ENCODE data around the gene AASS.
A peak's percentile ranks its signal among the peaks of the same experiment; 100 is the strongest.

AASS gene

GRCh38 chr7:122118757-122119156, 25.3 kb downstream of the AASS start:
- no peak for DNase-seq (ENCODE audit: low read depth in 2 of 2)

GRCh38 chr7:122103064-122103463, 41.0 kb downstream of the AASS start:
- DNase-seq (ENCODE audit: low read depth in 2 of 2) = no peak

- DNase-seq (ENCODE audit: low read depth in 2 of 2) = no peak
Measured at GRCh38 chr7:122100021-122100420, 44.0 kb downstream of the AASS start.

GRCh38 chr7:122095642-122096041, 48.4 kb downstream of the AASS start:
- DNase-seq (ENCODE audit: low read depth in 2 of 2) = no peak

GRCh38 chr7:122094549-122094948, 49.5 kb downstream of the AASS start:
- DNase-seq (ENCODE audit: low read depth in 2 of 2) = no peak

- DNase-seq (ENCODE audit: low read depth in 2 of 2) = peak; percentile 11 to 53
Measured at GRCh38 chr7:122092964-122093797, 50.9 kb downstream of the AASS start.

- DNase-seq (ENCODE audit: low read depth in 2 of 2) = no peak
Measured at GRCh38 chr7:122082670-122083069, 61.4 kb downstream of the AASS start.

GRCh38 chr7:122082160-122082559, 61.9 kb downstream of the AASS start:
- no peak for DNase-seq (ENCODE audit: low read depth in 2 of 2)

- no peak for DNase-seq (ENCODE audit: low read depth in 2 of 2)
Measured at GRCh38 chr7:122073635-122074034, 70.4 kb downstream of the AASS start.

GRCh38 chr7:122072924-122073599, 71.0 kb downstream of the AASS start:
- no peak for DNase-seq (ENCODE audit: low read depth in 2 of 2)

GRCh38 chr7:122072272-122072671, 71.8 kb downstream of the AASS start:
- DNase-seq (ENCODE audit: low read depth in 2 of 2) = no peak

GRCh38 chr7:122070834-122071233, 73.2 kb downstream of the AASS start:
- DNase-seq (ENCODE audit: low read depth in 2 of 2) = no peak

GRCh38 chr7:122070062-122070461, 74.0 kb downstream of the AASS start:
- DNase-seq (ENCODE audit: low read depth in 2 of 2) = no peak

GRCh38 chr7:122068999-122069398, 75.0 kb downstream of the AASS start:
- DNase-seq (ENCODE audit: low read depth in 2 of 2) = no peak

GRCh38 chr7:122068046-122068445, 76.0 kb downstream of the AASS start:
- DNase-seq (ENCODE audit: low read depth in 2 of 2) = no peak

- DNase-seq (ENCODE audit: low read depth in 2 of 2) = no peak
Measured at GRCh38 chr7:122067077-122067476, 77.0 kb downstream of the AASS start.

GRCh38 chr7:122064971-122065370, 79.1 kb downstream of the AASS start:
- no peak for DNase-seq (ENCODE audit: low read depth in 2 of 2)

- no peak for DNase-seq (ENCODE audit: low read depth in 2 of 2)
Measured at GRCh38 chr7:122063146-122063545, 80.9 kb downstream of the AASS start.

GRCh38 chr7:122059542-122059941, 84.5 kb downstream of the AASS start:
- DNase-seq (ENCODE audit: low read depth in 2 of 2) = no peak

GRCh38 chr7:122056977-122057376, 87.1 kb downstream of the AASS start:
- no peak for DNase-seq (ENCODE audit: low read depth in 2 of 2)

GRCh38 chr7:122055073-122055472, 89.0 kb downstream of the AASS start:
- DNase-seq (ENCODE audit: low read depth in 2 of 2) = no peak

- DNase-seq (ENCODE audit: low read depth in 2 of 2) = no peak
Measured at GRCh38 chr7:122054393-122054792, 89.7 kb downstream of the AASS start.

- DNase-seq (ENCODE audit: low read depth in 2 of 2) = no peak
Measured at GRCh38 chr7:122046402-122046801, 97.6 kb downstream of the AASS start.

Measured in stimulated activated CD4-positive, alpha-beta T cell treated with anti-CD3 and anti-CD28 coated beads, Interleukin-12 subunit alpha, Interleukin-12 subunit beta, amount 100 ng/mL, for 24 hours (primary cell).